ENCODE results near the gene C1orf226. TPM values are rescaled to one million over a fixed set of nuclear protein-coding genes. Genes with fewer than 3 reads are reported as not detected.

C1orf226 gene
- total and polyA plus RNA-seq, 4 donors: 2.1 to 7.9 (median 2.4) TPM

DNA sequence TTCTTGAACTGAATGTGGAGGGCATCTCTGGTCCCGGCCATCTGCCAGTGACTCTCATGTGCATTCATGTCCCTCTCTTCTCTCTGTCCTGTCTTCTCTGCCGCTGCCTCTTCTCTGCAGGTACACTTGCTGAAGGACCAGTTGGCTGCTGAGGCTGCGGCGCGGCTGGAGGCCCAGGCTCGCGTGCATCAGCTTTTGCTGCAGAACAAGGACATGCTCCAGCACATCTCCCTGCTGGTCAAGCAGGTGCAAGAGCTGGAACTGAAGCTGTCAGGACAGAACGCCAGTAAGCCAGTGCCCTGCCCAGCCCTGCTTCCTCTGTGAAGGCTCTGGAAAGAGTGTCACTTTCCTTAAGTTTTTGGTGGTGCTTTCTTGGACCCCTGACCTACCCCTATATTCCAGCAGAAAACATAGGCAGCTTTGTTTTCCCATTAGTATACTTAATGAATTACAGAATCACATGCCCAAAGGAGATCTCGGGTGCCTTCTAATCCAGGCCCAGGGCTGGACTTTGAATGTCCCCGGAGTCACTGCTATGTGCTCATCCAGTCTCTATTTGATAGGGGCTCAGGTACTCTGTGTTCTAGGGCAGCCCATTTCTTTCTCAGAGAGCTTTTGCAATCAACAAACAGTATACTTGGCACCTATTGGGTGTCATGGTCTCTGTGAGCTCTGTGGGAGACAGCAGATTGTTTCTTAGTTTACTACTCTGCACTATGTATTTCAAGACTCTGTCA is 16.1 kb upstream of the C1orf226 start:
- H3K9ac ChIP-seq (ENCODE audit: insufficient read depth in 1 of 2, low read length in 2 of 2): no peak overlapping the region
- no peak overlapping the region for H3K27ac ChIP-seq (ENCODE audit: low read depth in 1 of 2, low read length in 1 of 2)
- no peaks in the 10 kb centered on the region for H3K27me3 ChIP-seq (ENCODE audit: control insufficient read depth in 3 of 3, insufficient read depth in 3 of 3, low read length in 2 of 3)
- H3K9me3 ChIP-seq (ENCODE audit: control insufficient read depth in 4 of 4, insufficient read depth in 3 of 4, low read length in 3 of 4): no peaks in the 10 kb centered on the region
- DNase-seq: no peak
- 97 to 99% methylated on average over 10 of the region's 10 CpGs for WGBS, 2 donors
- peaks cover 0 to 2% (median 0%) of the 10 kb centered on the region in 4 donors for H3K36me3 ChIP-seq (ENCODE audit: control insufficient read depth in 4 of 4, insufficient read depth in 4 of 4, low read length in 4 of 4)
- TF ChIP-seq, protein P1, sequence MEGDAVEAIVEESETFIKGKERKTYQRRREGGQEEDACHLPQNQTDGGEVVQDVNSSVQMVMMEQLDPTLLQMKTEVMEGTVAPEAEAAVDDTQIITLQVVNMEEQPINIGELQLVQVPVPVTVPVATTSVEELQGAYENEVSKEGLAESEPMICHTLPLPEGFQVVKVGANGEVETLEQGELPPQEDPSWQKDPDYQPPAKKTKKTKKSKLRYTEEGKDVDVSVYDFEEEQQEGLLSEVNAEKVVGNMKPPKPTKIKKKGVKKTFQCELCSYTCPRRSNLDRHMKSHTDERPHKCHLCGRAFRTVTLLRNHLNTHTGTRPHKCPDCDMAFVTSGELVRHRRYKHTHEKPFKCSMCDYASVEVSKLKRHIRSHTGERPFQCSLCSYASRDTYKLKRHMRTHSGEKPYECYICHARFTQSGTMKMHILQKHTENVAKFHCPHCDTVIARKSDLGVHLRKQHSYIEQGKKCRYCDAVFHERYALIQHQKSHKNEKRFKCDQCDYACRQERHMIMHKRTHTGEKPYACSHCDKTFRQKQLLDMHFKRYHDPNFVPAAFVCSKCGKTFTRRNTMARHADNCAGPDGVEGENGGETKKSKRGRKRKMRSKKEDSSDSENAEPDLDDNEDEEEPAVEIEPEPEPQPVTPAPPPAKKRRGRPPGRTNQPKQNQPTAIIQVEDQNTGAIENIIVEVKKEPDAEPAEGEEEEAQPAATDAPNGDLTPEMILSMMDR (IDR thresholded peaks at IDR 0.05; ENCODE audit: control extremely low read depth, extremely low read depth): no peak
- ATAC-seq (ENCODE audit: insufficient read depth, low FRiP score): no peak
- H3K4me3 ChIP-seq: no peak overlapping the region
- no peaks in the 10 kb centered on the region for H3K4me1 ChIP-seq (ENCODE audit: control insufficient read depth in 5 of 5, insufficient read depth in 5 of 5, low read length in 5 of 5)

DNA sequence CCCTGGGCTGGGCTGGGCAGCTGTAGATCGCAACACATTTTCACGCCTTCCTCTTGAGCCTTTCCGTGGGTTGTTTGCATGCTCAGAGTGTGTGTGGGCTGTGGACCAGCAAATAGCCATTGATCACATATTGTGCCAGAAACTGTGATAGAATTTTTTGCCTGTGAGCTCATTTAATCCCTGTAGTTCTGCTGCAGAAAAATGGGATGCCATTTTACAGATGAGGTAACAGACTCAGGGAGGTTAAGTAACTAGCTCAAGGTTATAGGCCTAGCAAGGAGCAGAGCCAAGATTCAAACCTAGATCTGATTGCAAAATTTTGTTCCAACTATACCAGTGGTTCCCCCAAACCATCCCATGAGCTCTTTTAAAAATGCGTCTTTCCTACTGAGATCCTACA is 15.4 kb upstream of the C1orf226 start:
- H3K36me3 ChIP-seq (ENCODE audit: control insufficient read depth in 4 of 4, insufficient read depth in 4 of 4, low read length in 4 of 4): peaks cover 0 to 2% (median 0%) of the 10 kb centered on the region in 4 donors
- H3K27ac ChIP-seq (ENCODE audit: low read depth in 1 of 2, low read length in 1 of 2): no peak overlapping the region
- H3K9me3 ChIP-seq (ENCODE audit: control insufficient read depth in 4 of 4, insufficient read depth in 3 of 4, low read length in 3 of 4): no peaks in the 10 kb centered on the region
- DNase-seq: no peak
- no peaks in the 10 kb centered on the region for H3K4me1 ChIP-seq (ENCODE audit: control insufficient read depth in 5 of 5, insufficient read depth in 5 of 5, low read length in 5 of 5)
- no peak for ATAC-seq (ENCODE audit: insufficient read depth, low FRiP score)
- WGBS, 2 donors: 71 to 73% methylated on average over 4 of the region's 4 CpGs
- TF ChIP-seq, protein P1 (IDR thresholded peaks at IDR 0.05; ENCODE audit: control extremely low read depth, extremely low read depth): no peak
- no peaks in the 10 kb centered on the region for H3K27me3 ChIP-seq (ENCODE audit: control insufficient read depth in 3 of 3, insufficient read depth in 3 of 3, low read length in 2 of 3)
- H3K4me3 ChIP-seq: no peak overlapping the region
- H3K9ac ChIP-seq (ENCODE audit: insufficient read depth in 1 of 2, low read length in 2 of 2): no peak overlapping the region

DNA sequence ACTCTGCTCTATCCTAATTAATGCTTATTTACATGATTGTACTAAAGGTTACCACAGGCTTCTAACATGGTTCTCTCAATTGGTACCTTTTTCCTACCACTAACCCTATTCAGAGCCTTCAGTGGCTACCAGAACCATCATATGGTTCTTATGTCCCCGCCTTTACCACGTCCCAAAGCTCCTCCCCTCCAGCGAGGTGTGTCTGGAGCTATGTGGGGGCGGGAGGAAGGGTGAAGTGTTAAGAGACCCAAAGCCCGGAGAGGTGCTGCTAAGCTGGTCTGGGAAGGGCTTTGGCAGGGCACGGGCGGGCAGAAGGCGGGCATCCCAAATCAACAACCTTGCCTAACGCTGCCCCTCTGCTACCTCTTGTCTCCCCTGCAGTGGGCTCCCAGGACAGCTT is 14.9 kb upstream of the C1orf226 start:
- H3K27ac ChIP-seq (ENCODE audit: low read depth in 1 of 2, low read length in 1 of 2): no peak overlapping the region
- WGBS, 2 donors: 82 to 95% methylated on average over 9 of the region's 9 CpGs
- ATAC-seq (ENCODE audit: insufficient read depth, low FRiP score): no peak

More for the DNA sequence above, 14.9 kb upstream of the C1orf226 start:
- no peak overlapping the region for H3K9ac ChIP-seq (ENCODE audit: insufficient read depth in 1 of 2, low read length in 2 of 2)
- TF ChIP-seq, protein P1 (IDR thresholded peaks at IDR 0.05; ENCODE audit: control extremely low read depth, extremely low read depth): no peak
- H3K27me3 ChIP-seq (ENCODE audit: control insufficient read depth in 3 of 3, insufficient read depth in 3 of 3, low read length in 2 of 3): no peaks in the 10 kb centered on the region
- peaks cover 0 to 2% (median 0%) of the 10 kb centered on the region in 4 donors for H3K36me3 ChIP-seq (ENCODE audit: control insufficient read depth in 4 of 4, insufficient read depth in 4 of 4, low read length in 4 of 4)
- no peaks in the 10 kb centered on the region for H3K4me1 ChIP-seq (ENCODE audit: control insufficient read depth in 5 of 5, insufficient read depth in 5 of 5, low read length in 5 of 5)
- DNase-seq: no peak
- no peaks in the 10 kb centered on the region for H3K9me3 ChIP-seq (ENCODE audit: control insufficient read depth in 4 of 4, insufficient read depth in 3 of 4, low read length in 3 of 4)
- H3K4me3 ChIP-seq: no peak overlapping the region

All from lung (tissue), 12 donors.